Left lung (tissue), 10 donors: ENCODE data around the gene ASIC1. TPM values are rescaled to one million over a fixed set of nuclear protein-coding genes. Genes with fewer than 3 reads are reported as not detected.

ENCODE experiments used
- ATAC-seq: fragments of 200-7000 bp; cut with Tn5 transposase; one replicate; pipeline ENCODE4 v1.9.1; 2020; ENCODE audit warnings: moderate library complexity
- DNase-seq, 4 donors: peaks; one replicate each; pipeline ENCODE4 v3.0.0-alpha.2; 2013 to 2020
- H3K27ac ChIP-seq, 2 donors: fragments of 200-600 bp; sonication (generic) in 1 of 2; one replicate each; pipeline versions ENCODE4 v1.5.0 to v1.8.0; 2020 to 2021
- H3K27me3 ChIP-seq, 2 donors: fragments of 200-600 bp; sonication (generic) in 1 of 2; one replicate each; pipeline versions ENCODE4 v1.5.0 to v1.8.0; 2020 to 2021
- H3K36me3 ChIP-seq, 2 donors: fragments of 200-600 bp; sonication (generic) in 1 of 2; one replicate each; pipeline versions ENCODE4 v1.5.0 to v1.8.0; 2020 to 2021
- H3K4me1 ChIP-seq, 2 donors: fragments of 200-600 bp; one replicate each; pipeline ENCODE4 v1.8.0; 2021
- H3K4me3 ChIP-seq, 2 donors: fragments of 200-600 bp; sonication (generic) in 1 of 2; one replicate each; pipeline versions ENCODE4 v1.5.0 to v1.8.0; 2020 to 2021; ENCODE audit warnings: mild to moderate bottlenecking in 1 of 2
- H3K9me3 ChIP-seq, 2 donors: fragments of 200-600 bp; sonication (generic) in 1 of 2; one replicate each; pipeline versions ENCODE4 v1.5.0 to v1.8.0; 2020 to 2021
- CTCF ChIP-seq, 2 donors: fragments of 200-600 bp; sonication (generic) in 1 of 2; IDR thresholded peaks; one replicate each; pipeline versions ENCODE4 v1.5.0 to v1.8.0; 2021; ENCODE audit warnings: antibody characterized with exemption in 2 of 2
- intact Hi-C, 2 donors: fragments of 100-400 bp; cut with DNase I; formaldehyde crosslinking; loops; one replicate each; pipeline versions ENCODE4 v1.11.2 to v1.14.2; 2022
- polyA plus RNA-seq, 6 donors: library from polyadenylated mRNA; unstranded; fragments of 120-200 nt; gene quantifications; one replicate each; pipeline ENCODE4 v1.2.1, GENCODE V29; 2013; ENCODE audit not compliant: insufficient read length in 6 of 6
- total RNA-seq, 2 donors: library from RNA; stranded (reverse); fragmentation: NEBNext Ultra II Directional; extraction: Animal tissue kit (Norgen Biotek cat#: 25700); gene quantifications; one replicate each; pipeline ENCODE4 v1.2.1, GENCODE V29; 2021
- donor health status: DM: no; HTN: yes; CAD: no.
- donor health status: DM: no; HTN: no; CAD: no.

The ASIC1 gene
- total and polyA plus RNA-seq, 8 donors = 2.1 to 15.4 (median 8.7) TPM

GRCh38 chr12:50103351-50103750 lies 46.0 kb downstream of the ASIC1 start:
- no peak overlapping the region for H3K4me3 ChIP-seq
- peaks cover 7 to 11% of the 10 kb centered on the region in 2 donors for H3K4me1 ChIP-seq
- ATAC-seq (no peak), DNase-seq (no peak)
- intact Hi-C loops = no loop called here
- peaks cover 0 to 34% of the 10 kb centered on the region in 2 donors for H3K36me3 ChIP-seq
- H3K27me3 ChIP-seq = no peaks in the 10 kb centered on the region
- no peak for TF ChIP-seq CTCF (IDR thresholded peaks at IDR 0.05)
- H3K9me3 ChIP-seq = no peaks in the 10 kb centered on the region
- H3K27ac ChIP-seq = no peak overlapping the region

- H3K4me3 ChIP-seq = no peak within 1 kb of the TSS
- H3K27me3 ChIP-seq = no peaks in the 10 kb centered on the region
- H3K9me3 ChIP-seq = no peaks in the 10 kb centered on the region
- H3K36me3 ChIP-seq = peaks cover 0 to 29% of the 10 kb centered on the region in 2 donors
- TF ChIP-seq CTCF (IDR thresholded peaks at IDR 0.05) = no peak
- DNase-seq = peak in 3 of 4 donors; percentile 48 to 90 (median 73)
- peak; percentile 97 for ATAC-seq
- H3K27ac ChIP-seq = no peak within 1 kb of the TSS
- H3K4me1 ChIP-seq = peaks cover 7 to 11% of the 10 kb centered on the region in 2 donors
- intact Hi-C loops = no loop called here
These were observed 46.4 kb downstream of the ASIC1 start, which contains the start of gene GPD1 for GRCh38 chr12:50103767-50104321. TSS of gene GPD1 (plus strand) at chr12:50104008. CDS start at chr12:50104051, 43 bp downstream.

- H3K27ac ChIP-seq = no peak overlapping the region
- DNase-seq (peak in 1 of 4 donors; percentile 69), ATAC-seq (no peak)
- H3K9me3 ChIP-seq = no peaks in the 10 kb centered on the region
- peaks cover 0 to 20% of the 10 kb centered on the region in 2 donors for H3K36me3 ChIP-seq
- H3K4me1 ChIP-seq = peaks cover 9 to 11% of the 10 kb centered on the region in 2 donors
- H3K4me3 ChIP-seq = no peak overlapping the region
- intact Hi-C loops = no loop called here
- no peak for TF ChIP-seq CTCF (IDR thresholded peaks at IDR 0.05)
- no peaks in the 10 kb centered on the region for H3K27me3 ChIP-seq
These were observed 47.3 kb downstream of the ASIC1 start for GRCh38 chr12:50104417-50105366.

GRCh38 chr12:50105913-50106450 lies 48.6 kb downstream of the ASIC1 start:
- H3K4me1 ChIP-seq = peaks cover 21 to 24% of the 10 kb centered on the region in 2 donors
- H3K4me3 ChIP-seq = no peak overlapping the region

More at GRCh38 chr12:50105913-50106450, 48.6 kb downstream of the ASIC1 start:
- ATAC-seq (no peak), DNase-seq (no peak)
- Histone ChIP-seq H3K36me3 (peaks cover 0 to 7% of the 10 kb centered on the region in 2 donors), H3K27ac (no peak overlapping the region), H3K9me3 (no peaks in the 10 kb centered on the region), H3K27me3 (no peaks in the 10 kb centered on the region)
- intact Hi-C loops = no loop called here
- TF ChIP-seq CTCF (IDR thresholded peaks at IDR 0.05) = no peak
